AG20443 (cell line): ENCODE results near the gene SEC63.

Experiments
- DNase-seq: peaks from one replicate; pipeline ENCODE4 v3.0.0; 2012; ENCODE audit warnings: low spot score, mixed read lengths

SEC63 gene

GRCh38 chr6:107818272-107818671 is 139.7 kb downstream of the SEC63 start:
- no peak for DNase-seq

- DNase-seq: no peak
These were observed 140.2 kb downstream of the SEC63 start for GRCh38 chr6:107817784-107818183.
